GM23248 (cell line): Measurements from ENCODE around the gene PPM1L. TPM values are rescaled to one million over a fixed set of nuclear protein-coding genes. Genes with fewer than 3 reads are reported as not detected.

Source experiments
- DNase-seq: peaks from one replicate; pipeline ENCODE4 v3.0.0-alpha.2; 2015
- H2AFZ ChIP-seq: fragments of 200-600 bp; sonication (generic); 2 replicates; pipeline ENCODE4 v1.6.1; 2016; ENCODE audit warnings: antibody characterized with exemption
- H3F3A ChIP-seq: fragments of 200-600 bp; sonication (generic); 2 replicates; pipeline ENCODE4 v1.6.1; 2016; ENCODE audit warnings: mild to moderate bottlenecking, antibody characterized with exemption, mixed run types; ENCODE audit not compliant: insufficient read depth
- H3K27ac ChIP-seq: fragments of 200-600 bp; sonication (generic); 2 replicates; pipeline ENCODE4 v1.5.1; 2016; ENCODE audit warnings: mild to moderate bottlenecking
- H3K27me3 ChIP-seq: fragments of 200-600 bp; sonication (generic); replicated peaks from 2 replicates; pipeline ENCODE4 v1.6.1; 2016; ENCODE audit warnings: mild to moderate bottlenecking; ENCODE audit not compliant: insufficient read depth
- H3K36me3 ChIP-seq: fragments of 200-600 bp; sonication (generic); 2 replicates; pipeline ENCODE4 v1.6.1; 2016; ENCODE audit warnings: low read depth, mild to moderate bottlenecking
- H3K4me1 ChIP-seq: fragments of 200-600 bp; sonication (generic); 2 replicates; pipeline ENCODE4 v1.6.1; 2016; ENCODE audit warnings: mild to moderate bottlenecking; ENCODE audit not compliant: insufficient read depth
- H3K4me2 ChIP-seq: fragments of 200-600 bp; sonication (generic); one replicate; pipeline ENCODE4 v1.6.1; 2016; ENCODE audit warnings: mild to moderate bottlenecking; ENCODE audit not compliant: unreplicated experiment
- H3K4me3 ChIP-seq: fragments of 200-600 bp; sonication (generic); 2 replicates; pipeline ENCODE4 v1.5.1; 2016; ENCODE audit warnings: mild to moderate bottlenecking
- H3K79me2 ChIP-seq: fragments of 200-600 bp; sonication (generic); 2 replicates; pipeline ENCODE4 v1.6.1; 2016; ENCODE audit warnings: mild to moderate bottlenecking; ENCODE audit not compliant: insufficient read depth
- H3K9ac ChIP-seq: fragments of 200-600 bp; sonication (generic); 2 replicates; pipeline ENCODE4 v1.6.1; 2016; ENCODE audit warnings: mild to moderate bottlenecking
- H3K9me2 ChIP-seq: fragments of 200-600 bp; sonication (generic); 2 replicates; pipeline ENCODE4 v1.6.1; 2016; ENCODE audit warnings: mixed run types, mild to moderate bottlenecking, moderate library complexity; ENCODE audit not compliant: insufficient read depth
- H3K9me3 ChIP-seq: fragments of 200-600 bp; sonication (generic); one replicate; pipeline ENCODE4 v1.6.1; 2017; ENCODE audit warnings: low read depth
- H4K20me1 ChIP-seq: fragments of 200-600 bp; sonication (generic); 2 replicates; pipeline ENCODE4 v1.6.0; 2016; ENCODE audit not compliant: insufficient read depth
- EZH2 ChIP-seq: fragments of 200-600 bp; sonication (generic); IDR thresholded peaks from 2 replicates; pipeline ENCODE4 v1.6.1; 2018; ENCODE audit warnings: antibody characterized with exemption, mild to moderate bottlenecking; ENCODE audit not compliant: insufficient read depth, poor library complexity, severe bottlenecking
- EZH2phosphoT487 ChIP-seq: fragments of 200-600 bp; sonication (generic); IDR thresholded peaks from 2 replicates; pipeline ENCODE4 v1.6.1; 2018; ENCODE audit warnings: antibody characterized with exemption, moderate library complexity, mild to moderate bottlenecking, low read depth; ENCODE audit not compliant: insufficient read depth
- WGBS, 2 experiments: methylation state at CpG; one replicate each; pipeline ENCODE4 v1.1.6; 2015 to 2017; ENCODE audit warnings: low lambda C conversion rate in 2 of 2, low coverage in 1 of 2; ENCODE audit errors: missing lambda C conversion rate in 2 of 2; 5-methylcytosine and 5-hydroxymethylcytosine counted together
- in situ Hi-C: fragments of 300-500 bp; cut with MboI; formaldehyde crosslinking; loops from 2 replicates; pipeline ENCODE4 v1.15.0; 2020
- polyA plus RNA-seq: library from polyadenylated mRNA; unstranded; fragments of >200 nt; fragmentation: Nextera tagmentation; extraction: Ambion mirVana; gene quantifications from 2 replicates; pipeline ENCODE4 v1.2.1, GENCODE V29; 2016
- total RNA-seq: library from RNA; depleted of rRNA; stranded (reverse); fragments of >200 nt; shearing (Covaris generic); gene quantifications from 2 replicates; pipeline ENCODE4 v1.2.3, GENCODE V29; 2014

PPM1L gene
- total and polyA plus RNA-seq, 2 experiments from 2014 or later: under 0.01 to 0.26 TPM

DNA sequence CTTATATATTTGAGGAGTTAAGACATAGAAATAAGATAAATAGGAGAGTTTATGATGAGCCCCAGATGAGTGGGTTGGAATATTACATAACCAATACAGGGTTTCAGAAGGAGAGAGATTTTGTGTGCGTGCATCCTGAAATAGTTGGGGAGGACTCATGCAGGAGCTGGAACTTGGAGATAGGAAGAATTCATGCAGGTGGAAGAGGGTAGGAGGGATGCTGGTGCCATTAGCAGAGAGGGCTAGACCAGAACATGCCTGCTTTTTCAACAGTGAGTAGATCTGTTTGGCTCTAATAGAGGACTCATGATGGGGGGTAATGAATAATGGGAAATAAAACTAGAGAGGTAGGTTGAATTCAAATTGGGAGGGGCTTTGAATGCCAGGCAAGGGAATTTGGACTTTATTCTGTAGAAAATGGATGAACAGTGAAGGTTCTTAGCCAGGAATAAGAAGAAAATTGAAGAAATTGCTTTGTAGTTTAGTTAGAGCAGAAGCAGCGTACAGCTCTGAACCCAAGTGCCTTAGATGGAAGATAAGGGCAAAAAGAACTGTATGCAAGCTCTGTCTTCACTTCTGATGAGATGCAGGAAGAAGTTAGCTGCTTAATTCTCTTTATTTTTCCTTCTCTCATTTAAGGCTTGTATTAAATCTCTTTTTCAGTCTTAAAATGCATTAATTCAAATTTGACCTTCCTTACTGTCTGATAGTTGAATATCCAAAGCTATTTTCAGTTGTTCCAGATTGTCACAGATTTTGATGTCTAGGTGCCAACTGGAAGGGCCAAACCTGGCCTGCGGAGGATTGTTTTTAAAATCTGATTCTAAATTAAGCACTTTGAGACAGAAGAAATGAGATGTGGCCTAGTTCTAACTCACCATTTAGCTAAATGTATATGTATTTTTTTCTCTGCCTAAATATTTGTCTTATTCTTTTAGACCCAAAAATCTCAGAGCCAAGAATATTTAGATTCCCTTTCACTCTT, 86.3 kb downstream of the PPM1L start:
- no peak for DNase-seq
- H3K27ac ChIP-seq: no peak overlapping the region
- 46 to 47% methylated on average over 3 of the region's 3 CpGs for WGBS, 2 experiments
- no peaks in the 10 kb centered on the region for H3K9me2 ChIP-seq
- H3K9ac ChIP-seq: no peak overlapping the region
- H2AFZ ChIP-seq: no peak overlapping the region
- H3K4me1 ChIP-seq: no peaks in the 10 kb centered on the region
- H3K79me2 ChIP-seq: no peaks in the 10 kb centered on the region
- no peaks in the 10 kb centered on the region for H3K9me3 ChIP-seq
- H3K4me3 ChIP-seq: no peak overlapping the region
- H3K27me3 ChIP-seq: no peaks in the 10 kb centered on the region
- no peak overlapping the region for H3K4me2 ChIP-seq
- H3F3A ChIP-seq: no peaks in the 10 kb centered on the region
- H3K36me3 ChIP-seq: no peaks in the 10 kb centered on the region
- no peaks in the 10 kb centered on the region for H4K20me1 ChIP-seq
- in situ Hi-C loops: no loop called here
- no peak for TF ChIP-seq EZH2
- TF ChIP-seq EZH2phosphoT487: no peak

DNA sequence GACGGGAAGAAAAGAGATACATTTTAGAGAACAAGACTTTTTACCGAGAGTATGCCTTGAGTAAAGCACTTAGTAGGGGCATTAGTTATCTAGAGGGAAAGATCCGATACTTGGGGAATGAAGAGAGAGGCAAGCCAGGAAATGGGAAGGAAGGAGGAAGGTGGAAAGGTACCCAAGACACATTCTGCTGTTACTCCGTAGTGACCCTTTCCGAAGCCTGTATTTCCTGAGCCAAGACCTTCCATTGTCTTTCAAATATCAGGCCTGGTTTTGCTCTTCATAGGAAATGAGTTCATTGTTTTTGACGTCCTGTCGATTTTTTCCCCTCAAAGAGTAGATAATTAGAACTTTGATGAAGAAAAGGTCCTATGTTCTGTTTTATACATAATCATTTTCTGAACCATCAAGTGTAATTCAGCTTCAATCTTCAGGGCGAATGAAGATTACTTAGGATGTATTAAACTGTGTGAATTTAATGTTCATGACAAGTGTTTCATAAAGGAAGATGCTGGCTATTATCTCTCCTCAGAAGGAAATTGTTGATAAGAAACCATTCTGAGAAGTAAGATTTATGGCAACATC, 95.7 kb downstream of the PPM1L start:
- Histone ChIP-seq H3K79me2 (no peaks in the 10 kb centered on the region), H3K4me1 (no peaks in the 10 kb centered on the region), H3K27me3 (no peaks in the 10 kb centered on the region), H3K9me2 (no peaks in the 10 kb centered on the region), H3K4me2 (no peak overlapping the region), H2AFZ (no peak overlapping the region), H4K20me1 (no peaks in the 10 kb centered on the region), H3K9me3 (no peaks in the 10 kb centered on the region), H3K27ac (no peak overlapping the region), H3K4me3 (no peak overlapping the region), H3F3A (no peaks in the 10 kb centered on the region), H3K36me3 (no peaks in the 10 kb centered on the region), H3K9ac (no peak overlapping the region)
- in situ Hi-C loops: no loop called here
- DNase-seq: no peak
- no peak for TF ChIP-seq EZH2phosphoT487
- TF ChIP-seq EZH2: no peak
- WGBS, 2 experiments: 58 to 65% methylated on average over 8 of the region's 8 CpGs

DNA sequence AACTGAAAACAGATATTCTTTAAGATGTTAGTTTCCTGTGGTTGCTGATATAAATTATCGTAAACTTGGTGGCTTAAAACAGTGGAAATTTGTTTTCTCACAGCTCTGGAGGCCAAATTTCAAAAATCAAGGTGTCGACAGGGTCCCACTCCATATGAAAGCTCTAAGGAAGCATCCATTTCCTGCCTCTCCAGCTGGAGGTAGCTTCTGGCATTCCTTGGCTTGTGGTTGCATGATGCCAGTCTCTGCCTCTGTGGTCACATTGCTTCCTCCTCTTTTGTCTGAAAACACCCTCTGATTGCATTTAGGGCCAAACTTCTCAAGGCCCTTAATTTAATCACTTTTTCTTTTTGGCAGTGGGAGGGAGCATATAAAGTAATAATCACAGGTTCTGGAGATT, 96.8 kb downstream of the PPM1L start:
- Histone ChIP-seq H3K4me1 (no peaks in the 10 kb centered on the region), H3K27me3 (0 out of 2 replicates have a peak, but pooled peaks cover 3% of the 10 kb centered on the region), H3K9me3 (no peaks in the 10 kb centered on the region), H3F3A (no peaks in the 10 kb centered on the region), H3K9me2 (no peaks in the 10 kb centered on the region), H3K4me3 (no peak overlapping the region), H3K27ac (no peak overlapping the region), H2AFZ (no peak overlapping the region), H3K4me2 (no peak overlapping the region), H3K9ac (no peak overlapping the region), H3K79me2 (no peaks in the 10 kb centered on the region), H3K36me3 (no peaks in the 10 kb centered on the region), H4K20me1 (no peaks in the 10 kb centered on the region)
- WGBS, 2 experiments: 32 to 44% methylated on average over 2 of the region's 2 CpGs
- TF ChIP-seq EZH2: no peak
- no peak for TF ChIP-seq EZH2phosphoT487
- no peak for DNase-seq
- in situ Hi-C loops: no loop called here

DNA sequence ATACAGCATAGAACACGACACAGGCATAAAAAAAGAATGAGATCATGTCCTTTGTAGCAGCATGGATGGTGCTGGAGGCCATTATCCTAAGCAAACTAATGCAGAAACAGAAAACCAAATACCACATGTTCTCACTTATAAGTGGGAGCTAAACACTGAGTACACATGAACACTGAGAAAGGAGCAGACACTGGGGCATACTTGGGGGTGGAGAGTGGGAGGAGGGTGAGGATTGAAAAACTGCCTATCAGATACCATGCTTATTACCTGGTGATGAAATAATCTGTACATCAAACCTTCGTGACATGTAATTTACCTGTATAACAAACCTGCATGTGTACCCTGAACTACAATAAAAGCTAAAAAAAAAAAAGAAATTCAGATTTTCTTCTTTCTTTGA, 100.4 kb downstream of the PPM1L start:
- no peak for TF ChIP-seq EZH2
- TF ChIP-seq EZH2phosphoT487: no peak
- Histone ChIP-seq H3K9me2 (no peaks in the 10 kb centered on the region), H2AFZ (no peak overlapping the region), H3K9ac (no peak overlapping the region), H3K79me2 (no peaks in the 10 kb centered on the region), H4K20me1 (no peaks in the 10 kb centered on the region), H3K9me3 (no peaks in the 10 kb centered on the region), H3K27me3 (0 out of 2 replicates have a peak, but pooled peaks cover 3% of the 10 kb centered on the region), H3K36me3 (no peaks in the 10 kb centered on the region), H3K4me3 (no peak overlapping the region), H3K4me2 (no peak overlapping the region), H3F3A (no peaks in the 10 kb centered on the region), H3K27ac (no peak overlapping the region), H3K4me1 (no peaks in the 10 kb centered on the region)
- in situ Hi-C loops: no loop called here
- WGBS, 2 experiments: 28 to 39% methylated on average over 2 of the region's 2 CpGs
- DNase-seq: no peak
